Measurements from ENCODE around the gene DCAF8. TPM values are rescaled to one million over a fixed set of nuclear protein-coding genes. Genes with fewer than 3 reads are reported as not detected.

Gene DCAF8
- polyA plus RNA-seq, 3 donors, result 35.5 to 205 (median 44.6) TPM

DNA sequence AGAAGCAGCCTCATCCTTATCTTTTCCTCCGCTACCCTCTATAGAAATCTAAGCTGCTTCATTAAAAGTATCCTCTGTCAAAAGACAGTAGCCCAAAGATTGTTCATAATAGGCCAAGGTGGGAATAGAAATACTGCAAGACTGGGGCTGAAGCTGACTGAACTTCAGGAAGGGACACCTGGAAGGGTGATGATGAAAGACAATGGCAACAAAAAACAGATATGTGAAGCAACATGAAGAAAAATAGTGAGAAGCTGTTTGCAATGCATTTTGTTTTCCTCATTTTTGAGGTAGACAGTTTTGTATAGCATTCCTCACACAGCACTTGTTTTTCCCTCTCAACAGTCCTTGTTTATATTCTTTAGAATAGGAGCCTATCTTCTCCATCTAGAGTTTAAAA lies 16.9 kb downstream of the DCAF8 start:
- H3K4me2 ChIP-seq (replicated peaks; ENCODE audit: extremely low read depth, low read length, poor library complexity, severe bottlenecking), result no peak overlapping the region
- H2AFZ ChIP-seq (ENCODE audit: insufficient read depth, low read depth, low read length, poor library complexity, severe bottlenecking), result no peak overlapping the region
- TF ChIP-seq, protein P1, sequence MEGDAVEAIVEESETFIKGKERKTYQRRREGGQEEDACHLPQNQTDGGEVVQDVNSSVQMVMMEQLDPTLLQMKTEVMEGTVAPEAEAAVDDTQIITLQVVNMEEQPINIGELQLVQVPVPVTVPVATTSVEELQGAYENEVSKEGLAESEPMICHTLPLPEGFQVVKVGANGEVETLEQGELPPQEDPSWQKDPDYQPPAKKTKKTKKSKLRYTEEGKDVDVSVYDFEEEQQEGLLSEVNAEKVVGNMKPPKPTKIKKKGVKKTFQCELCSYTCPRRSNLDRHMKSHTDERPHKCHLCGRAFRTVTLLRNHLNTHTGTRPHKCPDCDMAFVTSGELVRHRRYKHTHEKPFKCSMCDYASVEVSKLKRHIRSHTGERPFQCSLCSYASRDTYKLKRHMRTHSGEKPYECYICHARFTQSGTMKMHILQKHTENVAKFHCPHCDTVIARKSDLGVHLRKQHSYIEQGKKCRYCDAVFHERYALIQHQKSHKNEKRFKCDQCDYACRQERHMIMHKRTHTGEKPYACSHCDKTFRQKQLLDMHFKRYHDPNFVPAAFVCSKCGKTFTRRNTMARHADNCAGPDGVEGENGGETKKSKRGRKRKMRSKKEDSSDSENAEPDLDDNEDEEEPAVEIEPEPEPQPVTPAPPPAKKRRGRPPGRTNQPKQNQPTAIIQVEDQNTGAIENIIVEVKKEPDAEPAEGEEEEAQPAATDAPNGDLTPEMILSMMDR (IDR thresholded peaks at IDR 0.05), result no peak
- no peak overlapping the region for H3K9ac ChIP-seq (ENCODE audit: insufficient read depth, low read length, poor library complexity, severe bottlenecking)
- H3K79me2 ChIP-seq (ENCODE audit: insufficient read depth, low read length), result peaks cover 61% of the 10 kb centered on the region
- H3K4me1 ChIP-seq (ENCODE audit: control insufficient read depth in 1 of 2, insufficient read depth in 2 of 2, low read length in 2 of 2), result no peaks in the 10 kb centered on the region
- Mint-ChIP-seq H3K27me3 (ENCODE audit: low read depth in 3 of 3) (peaks cover 0 to 2% (median 0%) of the 10 kb centered on the region in 3 donors), H3K4me1 (no peaks in the 10 kb centered on the region), H3K9me3 (no peaks in the 10 kb centered on the region), H3K27ac (peak overlapping the region in 1 of 7 donors; percentile 50), H3K4me3 (no peak overlapping the region), H3K36me3 (peaks cover 52 to 58% of the 10 kb centered on the region in 2 donors)
- WGBS (ENCODE audit: insufficient coverage), result no CpG with 5 or more reads among the region's 1 CpG
- no peak overlapping the region for H3K27ac ChIP-seq (ENCODE audit: low read depth in 1 of 2, low read length in 2 of 2)
- no peak overlapping the region for H3K4me3 ChIP-seq (replicated peaks in 1 of 3; ENCODE audit: low read depth in 2 of 3, low read length in 3 of 3)
- H3K9me3 ChIP-seq (replicated peaks in 1 of 2; ENCODE audit: control insufficient read depth in 1 of 2, insufficient read depth in 1 of 2, low read length in 2 of 2), result no peaks in the 10 kb centered on the region
- peaks cover 63% of the 10 kb centered on the region for H4K20me1 ChIP-seq (ENCODE audit: insufficient read depth, low read length)
- H3K36me3 ChIP-seq (replicated peaks in 1 of 2; ENCODE audit: control insufficient read depth in 1 of 2, insufficient read depth in 2 of 2, low read length in 2 of 2), result peaks cover 27 to 53% of the 10 kb centered on the region in 2 donors
- intact Hi-C loops (cut with micrococcal nuclease), result no loop called here
- H3K27me3 ChIP-seq (ENCODE audit: control insufficient read depth in 2 of 2, insufficient read depth in 2 of 2, low read length in 2 of 2), result no peaks in the 10 kb centered on the region
- no peak for DNase-seq

DNA sequence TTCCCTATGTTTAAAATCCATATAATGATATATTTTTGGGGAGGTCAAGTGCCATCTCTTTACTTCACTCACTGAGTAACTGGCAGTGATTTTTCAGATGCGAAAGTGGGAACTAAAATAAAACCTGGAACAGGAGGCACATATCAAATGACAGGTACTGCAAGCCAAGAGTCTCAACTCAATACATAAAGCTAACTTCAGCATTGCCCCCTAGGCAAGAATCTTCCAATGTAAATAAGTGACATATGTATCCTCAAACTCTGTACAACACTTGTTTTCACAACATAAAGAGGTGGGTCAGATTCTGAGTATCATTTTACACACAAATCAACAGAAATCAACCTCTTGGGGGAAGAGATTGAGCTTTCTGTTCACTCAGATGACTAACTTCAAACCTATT lies 18.1 kb downstream of the DCAF8 start:
- H3K27ac ChIP-seq (ENCODE audit: low read depth in 1 of 2, low read length in 2 of 2), result no peak overlapping the region
- Mint-ChIP-seq H3K36me3 (peaks cover 61 to 62% of the 10 kb centered on the region in 2 donors), H3K4me3 (no peak overlapping the region), H3K27me3 (ENCODE audit: low read depth in 3 of 3) (peaks cover 0 to 2% (median 0%) of the 10 kb centered on the region in 3 donors), H3K27ac (no peak overlapping the region), H3K4me1 (no peaks in the 10 kb centered on the region), H3K9me3 (no peaks in the 10 kb centered on the region)
- H3K27me3 ChIP-seq (ENCODE audit: control insufficient read depth in 2 of 2, insufficient read depth in 2 of 2, low read length in 2 of 2), result no peaks in the 10 kb centered on the region
- peaks cover 37 to 62% of the 10 kb centered on the region in 2 donors for H3K36me3 ChIP-seq (replicated peaks in 1 of 2; ENCODE audit: control insufficient read depth in 1 of 2, insufficient read depth in 2 of 2, low read length in 2 of 2)
- peaks cover 63% of the 10 kb centered on the region for H4K20me1 ChIP-seq (ENCODE audit: insufficient read depth, low read length)
- no peak overlapping the region for H3K4me2 ChIP-seq (replicated peaks; ENCODE audit: extremely low read depth, low read length, poor library complexity, severe bottlenecking)
- H3K4me1 ChIP-seq (ENCODE audit: control insufficient read depth in 1 of 2, insufficient read depth in 2 of 2, low read length in 2 of 2), result no peaks in the 10 kb centered on the region
- H3K79me2 ChIP-seq (ENCODE audit: insufficient read depth, low read length), result peaks cover 50% of the 10 kb centered on the region
- H2AFZ ChIP-seq (ENCODE audit: insufficient read depth, low read depth, low read length, poor library complexity, severe bottlenecking), result no peak overlapping the region
- TF ChIP-seq, protein P1 (IDR thresholded peaks at IDR 0.05), result no peak
- no peak overlapping the region for H3K4me3 ChIP-seq (replicated peaks in 1 of 3; ENCODE audit: low read depth in 2 of 3, low read length in 3 of 3)
- H3K9ac ChIP-seq (ENCODE audit: insufficient read depth, low read length, poor library complexity, severe bottlenecking), result no peak overlapping the region
- H3K9me3 ChIP-seq (replicated peaks in 1 of 2; ENCODE audit: control insufficient read depth in 1 of 2, insufficient read depth in 1 of 2, low read length in 2 of 2), result no peaks in the 10 kb centered on the region
- intact Hi-C loops (cut with micrococcal nuclease), result no loop called here
- WGBS (ENCODE audit: insufficient coverage), result 80% methylated on average over 1 of the region's 1 CpG
- DNase-seq, result no peak
